Chondrocyte (in vitro differentiated cells): Measurements from ENCODE around the gene DYNLT1. TPM values are rescaled to one million over a fixed set of nuclear protein-coding genes. Genes with fewer than 3 reads are reported as not detected.

Source experiments
- DNase-seq: peaks from one replicate; pipeline ENCODE4 v3.0.0; 2021; ENCODE audit warnings: mixed read lengths, low spot score
- H3K27ac Mint-ChIP-seq: one replicate; pipeline ENCODE4 v1.8.0; 2021; ENCODE audit warnings: mild to moderate bottlenecking, moderate library complexity, mixed read lengths; ENCODE audit not compliant: unreplicated experiment
- H3K27me3 Mint-ChIP-seq: 2 replicates; pipeline ENCODE4 v1.8.0; 2021; ENCODE audit warnings: low read depth, mixed read lengths
- H3K36me3 Mint-ChIP-seq: 2 replicates; pipeline ENCODE4 v1.8.0; 2021; ENCODE audit warnings: low read depth, mixed read lengths
- H3K4me1 Mint-ChIP-seq: 2 replicates; pipeline ENCODE4 v1.8.0; 2021; ENCODE audit warnings: low read depth, mild to moderate bottlenecking, mixed read lengths
- H3K4me3 Mint-ChIP-seq: one replicate; pipeline ENCODE4 v1.8.0; 2021; ENCODE audit warnings: mild to moderate bottlenecking, moderate library complexity, mixed read lengths; ENCODE audit not compliant: unreplicated experiment
- H3K9me3 Mint-ChIP-seq: 2 replicates; pipeline ENCODE4 v1.8.0; 2021; ENCODE audit warnings: low read depth, mixed read lengths
- CTCF ChIP-seq: fragments of 200-600 bp; sonication (generic); IDR thresholded peaks from 2 replicates; pipeline ENCODE4 v1.5.0; 2021; ENCODE audit warnings: antibody characterized with exemption, mild to moderate bottlenecking, moderate library complexity
- long read RNA-seq: library from polyadenylated mRNA; stranded (forward); transcript quantifications from one replicate; pipeline ENCODE4 v2.0.0, GENCODE V29; 2021
- total RNA-seq: library from RNA; stranded (reverse); gene quantifications from 3 replicates; pipeline ENCODE4 v1.2.1, GENCODE V29; 2021

DYNLT1 gene
- 153 to 171 TPM (median 170 TPM) in 3 replicates for total RNA-seq
- long read RNA-seq, transcript DYNLT1-203 (5 exons, 726 nt) = major isoform, 142 of 147 reads
- long read RNA-seq, partial matches to known transcripts = 4 of 147 reads
- long read RNA-seq, other reads (novel, unspliced or antisense) = 1 of 147 reads

DNA sequence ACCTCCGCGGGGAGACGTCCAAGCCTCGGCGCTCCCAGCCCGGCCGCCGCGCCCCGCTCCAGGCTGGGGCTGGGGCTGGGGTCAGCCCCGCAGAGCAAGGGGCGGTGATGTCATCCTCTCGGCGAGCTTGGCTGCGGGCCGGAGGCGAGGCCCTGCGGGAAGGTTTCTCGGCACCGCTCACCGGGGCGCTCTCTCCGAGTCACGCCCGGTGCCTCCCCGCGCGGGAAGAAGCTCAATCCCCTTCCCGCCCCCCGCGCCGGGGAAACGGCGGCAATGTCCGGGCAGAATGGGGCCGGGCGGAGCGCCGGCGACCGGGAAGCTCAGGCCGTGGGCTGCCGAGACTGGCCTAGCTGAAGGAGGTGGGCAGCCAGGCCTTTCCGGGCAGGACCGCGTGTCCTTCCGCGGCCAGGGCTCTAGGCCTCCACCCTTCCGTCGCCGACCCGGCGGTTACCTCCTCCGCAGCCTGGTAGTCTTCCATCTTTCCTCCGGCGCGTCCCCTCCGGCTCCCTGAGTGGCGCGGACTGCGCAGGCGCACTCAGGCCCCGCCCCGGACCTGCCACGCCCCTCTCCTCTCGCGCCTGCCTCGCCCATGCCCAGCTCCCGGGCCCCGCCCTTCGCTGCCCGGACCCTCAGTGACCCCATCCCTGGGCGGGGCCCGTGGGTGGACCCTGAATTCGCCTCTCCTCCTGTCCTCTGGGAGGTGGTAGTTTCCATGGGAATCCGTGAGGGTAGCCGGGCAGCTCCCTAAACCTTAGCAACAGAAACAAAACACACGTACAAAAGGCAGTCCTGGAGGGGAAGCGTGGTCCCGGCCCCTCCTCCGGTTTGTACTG is at the start of gene DYNLT1:
TSS of gene DYNLT1 (minus strand) at position 513 of the 833 bp plus-strand sequence. CDS start at position 478, 35 bp downstream.
- peak; percentile 7 for TF ChIP-seq CTCF
- no peaks in the 10 kb centered on the region for H3K27me3 Mint-ChIP-seq
- H3K9me3 Mint-ChIP-seq = no peaks in the 10 kb centered on the region
- H3K4me3 Mint-ChIP-seq = peak within 1 kb of the TSS; percentile 96
- peak; percentile 97 for DNase-seq
- peaks cover 73% of the 10 kb centered on the region for H3K4me1 Mint-ChIP-seq
- peaks cover 11% of the 10 kb centered on the region for H3K36me3 Mint-ChIP-seq
- peak within 1 kb of the TSS; percentile 96 for H3K27ac Mint-ChIP-seq

- H3K4me3 Mint-ChIP-seq = no peak overlapping the region
- peaks cover 2% of the 10 kb centered on the region for H3K27me3 Mint-ChIP-seq
- DNase-seq = no peak
- no peaks in the 10 kb centered on the region for H3K36me3 Mint-ChIP-seq
- H3K27ac Mint-ChIP-seq = no peak overlapping the region
- no peak for TF ChIP-seq CTCF
- no peaks in the 10 kb centered on the region for H3K4me1 Mint-ChIP-seq
- H3K9me3 Mint-ChIP-seq = no peaks in the 10 kb centered on the region
Observed at GRCh38 chr6:158688860-158689259, 44.3 kb upstream of the DYNLT1 start.

- Mint-ChIP-seq H3K36me3 (no peaks in the 10 kb centered on the region), H3K27ac (no peak overlapping the region), H3K9me3 (no peaks in the 10 kb centered on the region), H3K27me3 (peaks cover 2% of the 10 kb centered on the region), H3K4me1 (no peaks in the 10 kb centered on the region), H3K4me3 (no peak overlapping the region)
- TF ChIP-seq CTCF = no peak
- DNase-seq = no peak
Observed at GRCh38 chr6:158687506-158687905, 43.0 kb upstream of the DYNLT1 start.

DNA sequence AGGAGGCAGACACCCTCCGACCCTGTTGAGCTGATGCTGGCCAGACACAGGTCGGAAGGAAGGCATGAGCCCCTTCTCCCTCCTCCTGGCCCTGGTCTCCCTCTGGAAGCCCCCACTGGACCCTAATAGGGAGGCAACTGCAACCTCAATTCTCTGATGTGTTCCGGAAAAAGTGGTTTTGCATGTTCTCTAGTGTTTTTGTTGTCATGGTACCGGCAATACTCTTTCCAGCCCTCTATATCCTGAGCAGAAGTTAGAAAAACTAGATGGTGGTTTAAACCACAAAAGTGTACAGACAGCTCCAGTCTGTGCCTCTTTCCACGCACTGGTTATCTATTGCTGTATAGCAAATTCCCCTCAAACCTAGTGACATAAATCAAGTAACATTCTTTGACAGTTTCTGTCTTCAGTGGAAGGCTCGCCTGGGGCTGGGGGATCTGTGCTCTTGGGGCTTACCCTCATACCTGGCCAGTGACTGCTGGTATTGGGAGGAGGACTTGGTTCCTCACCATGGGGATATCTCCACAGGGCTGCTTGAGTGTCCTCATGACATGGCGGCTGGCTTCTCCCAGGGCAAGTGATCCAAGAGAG is 42.3 kb upstream of the DYNLT1 start:
- DNase-seq = no peak
- Mint-ChIP-seq H3K9me3 (no peaks in the 10 kb centered on the region), H3K4me3 (no peak overlapping the region), H3K27ac (no peak overlapping the region), H3K36me3 (no peaks in the 10 kb centered on the region), H3K27me3 (peaks cover 2% of the 10 kb centered on the region), H3K4me1 (no peaks in the 10 kb centered on the region)
- no peak for TF ChIP-seq CTCF

GRCh38 chr6:158686311-158686710 is 41.8 kb upstream of the DYNLT1 start:
- H3K4me3 Mint-ChIP-seq = no peak overlapping the region
- TF ChIP-seq CTCF = no peak
- H3K4me1 Mint-ChIP-seq = no peaks in the 10 kb centered on the region
- no peak for DNase-seq
- H3K27ac Mint-ChIP-seq = no peak overlapping the region
- peaks cover 2% of the 10 kb centered on the region for H3K27me3 Mint-ChIP-seq
- no peaks in the 10 kb centered on the region for H3K9me3 Mint-ChIP-seq
- H3K36me3 Mint-ChIP-seq = no peaks in the 10 kb centered on the region
